ENCODE results near the gene TTC34.

The TTC34 gene

DNA sequence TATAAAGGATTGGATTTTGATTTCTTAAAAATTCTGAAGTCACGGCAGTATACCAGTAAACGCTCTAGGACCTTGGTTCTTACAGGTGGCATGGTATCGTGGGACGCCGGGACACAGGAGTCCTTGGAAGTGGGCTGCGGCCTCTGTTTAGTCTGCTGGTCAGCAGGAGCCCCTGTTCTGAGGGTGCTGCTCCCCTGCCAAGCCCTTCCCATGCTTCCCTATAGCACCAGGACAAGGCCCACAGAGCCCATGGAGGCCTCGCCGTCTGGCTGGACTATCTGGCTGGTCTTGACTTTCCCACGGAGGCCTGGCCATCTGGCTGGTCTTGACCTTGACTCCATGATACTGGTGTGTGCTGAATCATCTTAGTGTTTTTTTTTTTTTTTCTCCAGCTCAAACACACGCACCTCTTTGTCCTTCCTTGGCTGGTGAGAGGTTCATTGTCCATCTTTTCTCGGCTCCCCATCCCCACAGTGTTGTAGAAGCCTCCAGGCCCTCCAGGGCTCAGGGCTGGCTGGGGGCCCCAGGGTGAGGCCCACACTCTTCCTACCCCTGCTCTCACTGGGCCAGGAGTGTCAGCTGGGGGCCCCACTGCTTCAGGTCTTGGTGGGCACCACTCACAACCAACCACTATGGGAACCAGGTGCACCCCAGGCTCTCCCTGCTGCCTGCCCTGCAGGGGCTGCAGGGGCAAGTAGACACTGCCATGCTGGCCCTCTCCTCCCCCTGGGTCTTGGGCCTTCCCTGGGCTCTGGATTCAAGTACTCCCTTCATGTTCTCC, 16.5 kb upstream of the TTC34 start:
- H3K4me3 ChIP-seq, result no peak overlapping the region
- no peak overlapping the region for H3K27ac ChIP-seq

DNA sequence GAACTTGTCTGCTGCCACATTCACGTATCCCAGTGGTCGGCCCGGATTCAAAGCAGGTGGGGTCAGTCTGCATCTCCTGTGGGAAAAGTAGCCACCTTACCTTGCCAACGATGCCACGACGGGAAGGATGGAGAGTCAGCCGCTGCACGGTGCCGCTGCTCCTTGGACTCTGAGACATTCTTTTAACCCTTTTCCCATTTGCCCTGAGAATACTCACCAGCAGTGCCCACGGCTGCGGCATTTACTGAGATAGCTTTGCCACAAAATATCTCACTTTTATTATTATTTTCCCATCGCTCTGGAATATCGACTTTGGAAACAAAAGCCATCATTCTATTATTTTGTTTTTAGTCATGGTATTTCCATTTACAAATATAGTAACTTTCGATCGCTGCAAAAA, 15.3 kb upstream of the TTC34 start:
- Histone ChIP-seq H3K4me3 (no peak overlapping the region), H3K27ac (no peak overlapping the region)

DNA sequence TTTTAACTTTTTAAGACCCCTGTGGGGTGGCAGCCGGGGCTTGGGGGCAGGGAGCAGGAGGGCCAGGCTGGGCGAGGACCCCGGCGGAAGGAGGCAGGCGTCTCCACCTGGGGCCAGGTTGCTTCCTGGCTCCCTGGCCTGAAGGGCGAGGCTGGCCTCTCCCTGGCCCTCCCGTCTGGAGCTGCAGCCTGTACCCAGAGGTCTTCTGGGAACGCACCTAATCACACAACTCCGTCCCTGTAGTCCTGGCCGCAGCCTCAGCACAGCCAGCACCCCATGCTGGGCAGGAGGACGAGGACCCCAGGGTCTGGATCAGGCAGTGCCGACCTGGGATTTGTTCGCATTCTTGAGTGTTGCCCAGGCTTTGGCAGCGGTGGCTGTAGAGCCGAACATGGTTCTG, 14.1 kb upstream of the TTC34 start:
- Histone ChIP-seq H3K27ac (no peak overlapping the region), H3K4me3 (no peak overlapping the region)

DNA sequence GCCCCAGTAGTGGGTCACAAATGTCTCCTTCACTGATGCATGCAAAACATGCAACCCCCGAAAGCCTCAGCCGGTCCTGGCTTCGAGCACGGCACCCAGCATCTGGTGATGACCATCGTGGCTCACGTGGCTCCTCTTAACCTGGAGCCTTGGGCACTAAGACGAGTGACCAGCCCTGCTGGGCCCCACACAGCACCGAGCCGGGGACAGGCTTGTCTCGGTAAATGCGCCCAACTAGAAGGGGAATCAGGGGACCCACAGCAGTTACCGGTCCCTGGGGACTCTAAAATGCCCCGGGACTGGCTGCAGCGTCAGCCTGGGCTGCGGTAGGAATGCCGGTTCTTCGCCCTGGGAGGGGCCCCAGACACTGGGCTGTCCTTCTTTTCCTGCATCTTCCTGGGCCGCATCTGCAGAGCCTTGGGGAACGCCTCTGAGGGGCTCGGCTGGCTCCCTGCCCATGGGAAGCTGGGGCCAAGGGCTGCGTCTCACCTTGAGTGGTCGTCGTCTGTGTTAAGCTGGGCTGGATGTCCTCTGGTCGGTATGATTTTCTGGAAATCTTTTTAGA, 13.1 kb upstream of the TTC34 start:
- no peak overlapping the region for H3K4me3 ChIP-seq
- H3K27ac ChIP-seq, result no peak overlapping the region

DNA sequence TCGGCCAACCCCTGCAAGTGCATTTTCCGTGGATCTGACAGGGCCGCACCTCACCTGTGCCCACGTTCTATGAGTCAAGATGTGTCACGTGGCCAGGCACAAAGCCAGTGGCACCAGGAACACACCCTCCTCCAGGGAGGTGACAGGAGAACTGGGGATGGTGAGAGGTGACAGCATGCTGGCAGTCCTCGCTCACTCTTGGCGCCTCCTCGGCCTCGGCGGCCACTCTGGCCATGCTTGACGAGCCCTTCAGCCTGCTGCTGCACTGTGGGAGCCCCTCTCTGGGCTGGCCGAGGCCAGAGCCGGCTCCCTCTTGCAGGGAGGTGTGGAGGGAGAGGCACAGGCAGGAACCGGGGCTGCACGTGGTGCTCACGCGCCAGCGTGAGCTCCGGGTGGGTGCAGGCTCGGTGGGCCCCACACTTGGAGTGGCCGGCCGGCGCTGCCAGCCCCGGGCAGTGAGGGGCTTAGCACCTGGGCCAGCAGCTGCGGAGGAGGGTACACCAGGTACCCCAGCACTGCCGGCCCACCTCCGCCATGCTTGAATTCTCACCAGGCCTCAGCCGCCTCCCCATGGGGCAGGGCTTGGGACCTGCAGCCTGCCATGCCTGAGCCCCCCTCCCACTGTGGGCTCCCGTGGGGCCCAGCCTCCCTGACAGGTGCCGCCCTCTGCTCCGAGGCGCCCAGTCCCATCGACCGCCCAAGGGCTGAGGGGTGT, 11.6 kb upstream of the TTC34 start:
- H3K4me3 ChIP-seq, result no peak overlapping the region
- no peak overlapping the region for H3K27ac ChIP-seq

DNA sequence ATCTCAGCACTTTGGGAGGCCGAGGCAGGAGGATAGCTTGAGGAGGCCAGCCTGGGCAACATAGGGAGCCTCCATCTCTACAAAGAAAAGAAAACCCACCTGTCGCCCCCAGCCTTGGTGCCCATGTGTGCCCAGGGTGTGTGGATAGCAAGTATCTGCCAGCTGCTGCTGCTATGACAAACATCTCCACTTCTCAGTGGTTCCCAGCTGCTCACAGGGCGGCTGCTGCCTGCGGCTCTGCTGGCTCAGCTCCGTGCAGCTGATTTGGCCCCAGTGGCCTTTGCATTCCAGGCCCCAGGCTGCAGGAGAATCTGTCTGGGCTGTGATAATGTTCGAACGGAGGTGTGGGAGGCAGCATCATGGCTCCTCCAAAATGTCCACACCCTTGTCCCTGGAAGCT, 10.6 kb upstream of the TTC34 start:
- Histone ChIP-seq H3K4me3 (no peak overlapping the region), H3K27ac (no peak overlapping the region)

DNA sequence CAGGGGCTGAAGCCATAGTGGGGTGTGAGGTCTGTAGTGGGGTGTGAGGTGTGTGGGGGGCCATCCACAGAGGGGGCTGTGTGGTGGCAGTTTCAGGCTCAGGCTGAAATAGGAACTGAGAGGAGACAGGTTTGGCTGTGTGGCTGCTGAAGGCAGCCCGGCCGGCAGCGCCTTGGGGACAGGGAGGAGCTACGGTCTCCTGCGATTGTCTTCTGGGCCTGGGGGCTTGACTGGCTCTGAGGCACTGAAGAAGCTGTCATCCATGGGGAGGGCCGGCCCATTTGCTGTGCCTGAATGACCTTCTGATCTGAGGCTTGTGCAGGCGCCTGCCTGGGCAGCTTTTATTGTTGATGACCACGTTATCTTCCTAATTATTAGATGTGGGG, 10.0 kb upstream of the TTC34 start:
- no peak overlapping the region for H3K4me3 ChIP-seq

DNA sequence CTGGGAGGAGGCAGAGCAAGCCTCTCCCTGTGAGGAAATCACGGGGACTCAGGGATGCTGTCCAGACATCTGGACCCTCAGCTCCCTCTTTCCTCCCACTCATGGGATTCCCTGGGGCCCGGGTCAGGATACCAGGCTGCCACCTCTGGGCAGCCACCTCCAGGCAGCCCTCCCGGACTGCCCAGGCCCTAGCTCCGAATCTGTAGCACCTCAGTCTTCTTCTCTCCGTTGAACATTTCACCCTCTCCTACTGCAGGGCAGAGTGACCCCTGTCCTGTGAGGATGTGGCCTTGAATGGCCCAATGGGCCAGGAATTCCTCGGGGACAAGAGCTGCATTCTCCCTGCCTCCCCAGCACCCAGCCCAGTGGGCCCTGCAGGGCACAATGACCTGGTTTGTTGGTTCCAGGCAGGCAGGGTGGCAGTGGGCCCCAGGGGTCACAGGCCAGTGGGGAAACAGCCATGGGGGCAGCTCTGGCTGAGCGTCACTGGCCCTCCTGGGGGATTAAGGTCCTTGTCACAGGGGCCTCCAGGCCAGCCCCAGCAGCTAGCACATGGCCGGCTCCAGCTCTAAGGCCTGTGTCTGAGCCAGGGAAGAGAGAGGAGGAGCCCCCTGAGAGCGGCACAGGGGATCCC, 9.5 kb upstream of the TTC34 start:
- Histone ChIP-seq H3K27ac (no peak overlapping the region), H3K4me3 (no peak overlapping the region)

More for the DNA sequence above, 10.0 kb upstream of the TTC34 start:
- no peak overlapping the region for H3K27ac ChIP-seq

DNA sequence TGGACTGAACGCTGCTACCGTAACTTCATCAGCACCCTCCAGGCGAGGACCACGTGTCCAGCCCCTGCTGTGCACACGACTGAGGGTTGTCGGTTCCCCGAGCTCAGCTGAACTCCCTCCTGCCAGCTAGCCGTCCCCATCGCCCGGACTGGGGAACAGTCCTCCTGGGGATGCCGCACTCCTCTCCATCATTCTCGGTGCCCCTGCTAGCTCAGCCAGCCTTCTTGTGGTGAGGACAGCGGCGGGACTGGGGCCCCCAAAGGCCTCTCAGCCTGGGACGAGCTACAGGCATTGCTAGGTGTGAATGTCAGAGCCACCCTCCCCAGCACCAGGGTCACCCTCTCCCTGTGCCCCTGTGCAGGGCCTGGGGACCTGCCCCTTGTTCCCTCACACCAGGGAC, 8.8 kb upstream of the TTC34 start:
- H3K27ac ChIP-seq, result no peak overlapping the region
- no peak overlapping the region for H3K4me3 ChIP-seq

DNA sequence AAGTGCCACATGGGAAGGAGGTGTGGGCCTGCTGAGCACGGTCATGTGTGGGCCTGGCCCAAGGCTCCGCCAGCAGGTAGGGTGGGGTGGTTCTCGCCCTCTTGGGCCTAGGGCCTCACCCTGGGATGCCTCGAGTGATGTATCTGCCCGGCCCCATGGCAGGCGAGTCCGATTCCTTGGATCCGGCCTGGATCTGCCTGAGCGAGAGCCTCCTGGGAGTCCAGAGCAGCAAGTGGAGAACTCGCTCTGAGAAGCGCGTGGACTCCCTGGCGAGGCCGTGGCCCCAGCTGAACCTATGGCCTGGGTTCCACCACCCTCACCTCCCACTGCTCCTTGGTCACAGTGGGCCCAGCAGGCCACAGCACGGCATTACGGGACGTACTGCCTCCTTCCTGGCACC, 8.2 kb upstream of the TTC34 start:
- H3K4me3 ChIP-seq, result no peak overlapping the region
- H3K27ac ChIP-seq, result no peak overlapping the region

DNA sequence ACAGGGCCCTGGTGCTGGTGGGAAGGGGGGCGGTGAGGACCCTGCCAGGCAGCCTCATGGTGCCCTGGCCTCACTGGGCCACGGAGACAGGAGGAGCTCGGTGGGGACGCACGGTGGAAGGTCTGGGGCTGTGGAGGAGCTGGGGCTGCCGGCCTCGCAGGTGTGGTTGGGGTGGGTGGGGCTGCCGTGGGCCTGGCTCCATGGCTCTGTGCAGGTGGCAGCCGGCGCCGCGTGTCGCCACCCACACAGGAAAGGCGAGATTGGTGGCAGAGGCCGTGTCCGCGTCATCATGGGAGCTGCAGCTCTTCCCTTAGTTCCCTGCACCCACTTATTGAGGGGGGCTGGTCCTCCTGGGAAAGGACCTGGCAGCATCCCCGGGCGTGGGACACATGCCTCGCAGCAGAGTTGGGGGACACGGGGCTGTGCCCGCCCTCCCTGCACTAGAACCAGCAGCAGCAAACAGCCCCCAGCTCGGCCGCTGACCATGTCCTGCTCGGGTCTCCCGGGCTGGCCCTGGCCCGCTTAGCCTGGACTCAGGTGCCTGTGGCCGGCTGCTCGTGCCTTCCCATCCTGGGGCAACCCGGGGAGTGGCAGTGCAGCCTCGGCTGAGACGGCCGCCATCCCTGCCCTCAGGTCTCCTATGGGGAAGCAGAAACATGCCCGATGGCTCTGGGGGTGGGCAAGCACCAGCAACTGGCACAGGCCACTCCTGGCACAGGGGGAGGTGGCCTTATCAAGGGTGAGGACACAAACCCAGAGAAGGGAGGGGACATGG, 7.5 kb upstream of the TTC34 start:
- Histone ChIP-seq H3K27ac (no peak overlapping the region), H3K4me3 (no peak overlapping the region)

DNA sequence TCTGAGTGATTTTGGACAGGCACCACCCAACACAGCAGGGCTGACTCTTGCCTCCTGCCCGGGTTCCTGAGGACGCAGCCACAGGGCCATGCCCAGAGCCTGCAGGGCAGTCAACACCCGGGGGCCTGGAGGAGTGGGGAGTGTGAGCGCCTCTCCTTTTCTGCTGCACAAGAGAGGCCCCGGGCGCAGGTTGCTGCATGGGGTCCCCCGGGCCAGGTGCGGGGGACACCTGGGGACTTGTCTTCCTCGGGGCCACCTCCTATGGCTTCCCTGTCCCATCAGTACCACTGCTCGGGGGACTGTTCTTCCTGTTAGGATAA, 6.9 kb upstream of the TTC34 start:
- H3K4me3 ChIP-seq, result no peak overlapping the region
- H3K27ac ChIP-seq, result no peak overlapping the region

DNA sequence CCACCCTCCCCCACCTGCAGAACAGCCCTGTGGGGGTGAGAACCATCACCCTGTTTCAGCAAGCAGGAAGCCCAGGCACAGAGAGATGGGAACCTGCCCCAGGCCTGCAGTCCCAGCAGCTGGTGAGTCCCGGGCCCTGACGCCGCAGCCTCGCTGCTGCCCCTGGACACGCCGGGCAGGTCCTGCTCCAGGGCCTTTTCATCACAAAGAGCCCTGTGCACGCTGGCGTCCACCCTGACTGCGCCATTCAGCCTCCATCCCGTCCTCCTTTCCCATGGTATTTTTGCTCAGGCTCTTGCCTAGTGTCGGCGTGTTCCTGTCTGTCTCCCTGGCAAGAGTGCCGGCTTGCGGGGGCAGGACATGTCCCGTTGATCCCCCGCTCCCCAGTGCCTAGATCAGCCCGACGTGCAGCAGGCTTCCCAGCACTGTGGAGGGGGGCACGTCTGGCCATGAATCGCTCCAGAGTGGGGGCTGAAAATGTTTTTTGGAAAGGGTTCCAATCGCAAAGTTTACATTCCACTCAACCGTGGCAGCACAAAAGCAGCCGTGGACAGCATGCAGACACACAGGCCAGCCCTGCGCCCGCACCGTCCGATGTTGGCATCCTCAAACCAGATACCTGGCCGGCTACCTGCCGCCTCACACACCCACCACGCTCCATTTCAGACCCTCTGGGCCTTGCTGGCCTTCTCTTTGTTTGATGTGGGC, 6.3 kb upstream of the TTC34 start:
- Histone ChIP-seq H3K4me3 (no peak overlapping the region), H3K27ac (no peak overlapping the region)

DNA sequence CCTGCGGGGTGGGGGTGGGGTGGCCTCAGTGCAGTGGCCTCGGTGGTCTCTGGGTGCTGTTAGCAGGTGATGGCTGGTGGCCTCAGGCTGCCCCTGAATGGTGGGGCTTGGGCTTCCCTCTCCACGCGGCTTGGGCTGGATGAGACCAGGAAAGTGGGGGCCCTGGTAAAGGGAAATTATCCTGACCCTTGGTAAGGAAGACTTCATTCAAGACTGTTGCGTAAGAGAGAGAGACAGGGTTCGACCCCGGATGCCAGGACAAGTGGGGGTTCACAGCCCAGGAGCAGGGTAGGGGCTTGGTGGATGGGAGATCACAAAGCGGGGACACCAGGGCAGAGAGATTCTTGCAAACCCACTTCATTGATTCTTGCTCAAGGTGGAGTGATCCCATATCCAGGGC, 5.5 kb upstream of the TTC34 start:
- no peak overlapping the region for H3K27ac ChIP-seq

DNA sequence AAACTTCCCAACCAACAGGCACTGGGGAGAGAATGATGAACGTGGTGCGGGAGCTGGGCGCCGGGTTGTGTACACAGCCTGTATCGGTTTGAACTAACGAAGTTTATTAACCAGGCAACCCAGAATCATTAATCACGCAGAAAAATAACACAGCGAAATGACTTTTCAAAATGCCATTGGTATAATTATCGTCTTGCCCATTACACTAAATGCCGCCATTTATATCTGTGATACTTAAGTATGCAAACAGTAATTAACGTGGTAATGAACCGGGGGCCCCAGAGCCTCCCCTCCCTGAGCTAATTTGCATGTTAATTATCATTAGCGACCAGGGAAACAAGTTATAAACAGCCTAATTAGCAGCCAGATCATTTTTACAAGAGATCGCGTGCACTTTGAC, 5.1 kb upstream of the TTC34 start:
- Histone ChIP-seq H3K4me3 (no peak overlapping the region), H3K27ac (no peak overlapping the region)

More for the DNA sequence above, 5.5 kb upstream of the TTC34 start:
- H3K4me3 ChIP-seq, result no peak overlapping the region

DNA sequence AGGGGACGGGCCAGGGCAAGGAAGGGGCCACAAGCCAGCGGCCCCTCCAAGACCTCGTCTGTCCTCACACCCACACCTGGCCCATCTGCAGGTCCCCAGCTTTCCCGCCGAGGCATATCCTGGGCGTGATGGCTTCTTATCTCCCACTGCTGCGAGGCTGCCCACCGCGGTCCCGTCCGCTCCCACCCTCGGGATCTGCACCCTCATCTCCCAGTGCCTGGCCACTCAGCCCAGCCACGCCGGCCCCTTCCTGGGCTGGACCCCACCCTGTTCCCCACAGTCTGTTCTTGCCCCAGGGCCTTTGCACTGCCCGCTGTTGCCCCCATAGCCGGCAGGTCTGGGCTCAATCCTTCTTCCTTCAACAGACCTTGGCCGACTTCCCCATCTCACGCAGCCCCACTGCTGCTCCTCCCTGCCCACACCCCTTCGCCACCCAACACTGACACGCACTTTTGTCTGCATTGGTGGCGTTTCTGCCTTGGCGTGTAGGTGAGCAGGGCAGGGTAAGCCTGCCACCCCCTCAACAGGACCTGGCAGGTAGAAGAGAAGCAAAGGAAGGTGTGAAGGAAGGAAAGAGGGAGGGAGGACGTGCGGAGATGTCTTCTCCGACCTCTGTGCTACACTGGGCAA, 4.4 kb upstream of the TTC34 start:
- Histone ChIP-seq H3K27ac (no peak overlapping the region), H3K4me3 (no peak overlapping the region)

DNA sequence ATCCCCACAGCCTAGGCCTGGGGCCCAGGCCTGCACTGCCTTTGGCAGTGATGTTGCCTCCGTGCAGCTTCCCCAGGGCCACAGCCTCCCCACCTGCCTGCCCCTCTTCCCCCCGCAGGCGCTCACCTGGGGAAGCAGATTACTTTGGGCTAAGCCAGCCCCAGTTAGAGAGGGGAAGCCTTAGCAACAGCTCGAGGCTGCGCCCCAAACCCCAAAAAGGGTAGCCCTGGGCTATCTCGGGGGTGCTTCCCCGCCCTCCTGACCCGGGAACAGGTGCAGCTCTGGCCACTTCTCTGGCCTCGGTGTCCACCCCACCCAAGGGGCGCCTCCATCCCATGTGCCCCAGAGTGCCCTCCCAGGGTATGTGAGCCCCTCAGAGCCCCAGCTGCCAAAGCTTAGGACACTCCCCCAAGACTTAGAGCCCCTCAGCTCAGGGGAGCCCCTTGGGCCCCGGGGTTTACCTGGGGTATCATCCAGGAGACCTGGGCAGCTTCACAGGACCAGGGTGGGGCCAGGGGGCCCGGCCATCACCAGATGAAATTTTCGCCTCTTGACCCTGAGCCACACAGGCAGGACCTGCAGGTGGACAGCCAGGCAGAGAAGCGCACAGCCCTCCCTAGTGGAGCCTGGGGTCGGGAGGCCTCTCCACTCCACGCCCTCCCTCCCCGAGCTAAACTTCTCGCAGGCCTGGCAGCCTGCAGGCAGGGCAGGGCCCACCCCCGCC, 3.3 kb upstream of the TTC34 start:
- Histone ChIP-seq H3K27ac (no peak overlapping the region), H3K4me3 (no peak overlapping the region)

DNA sequence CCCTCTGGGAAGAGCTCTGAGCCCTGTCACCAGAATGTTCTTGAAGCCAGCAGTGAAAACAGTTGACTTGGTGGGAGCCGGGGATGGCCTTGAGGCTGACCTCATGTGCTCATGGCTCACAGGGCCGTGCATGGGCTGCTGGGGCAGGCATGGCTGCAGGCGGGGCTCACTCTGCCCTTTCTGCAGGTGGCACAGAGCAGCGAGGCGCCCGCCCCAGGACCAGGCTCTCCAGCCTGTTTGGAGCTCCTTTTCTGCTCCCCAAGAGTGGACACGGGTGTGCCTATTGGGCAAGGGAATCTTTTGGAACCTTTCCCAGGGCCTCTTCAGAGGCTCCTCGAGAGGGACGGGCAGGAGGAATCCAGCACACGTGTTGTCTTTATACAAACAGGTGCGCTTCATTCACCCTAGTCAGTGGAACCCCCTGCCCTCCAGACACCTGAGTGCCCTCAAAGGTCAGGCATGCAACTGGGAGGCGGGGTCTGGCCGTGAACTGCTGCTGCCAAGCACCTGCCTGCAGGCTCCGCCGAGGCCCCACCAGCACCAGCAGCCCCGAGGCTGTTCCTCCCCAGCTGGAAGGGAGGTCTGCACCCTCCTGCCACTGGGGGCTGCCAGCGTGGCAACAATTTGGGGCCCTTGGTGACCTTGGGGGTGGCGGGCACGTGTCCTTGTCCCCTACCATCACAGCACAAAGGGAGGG, 2.6 kb upstream of the TTC34 start:
- H3K4me3 ChIP-seq, result no peak overlapping the region
- H3K27ac ChIP-seq, result no peak overlapping the region

All from skin epidermis (tissue), 12 donors.